AG20443 (cell line): ENCODE measurements around the gene POP4.
A peak's percentile ranks its signal among the peaks of the same experiment; 100 is the strongest.
"Not testable (repeated sequence)": the region's sequence is repeated elsewhere in the genome, so short reads cannot be mapped to it uniquely, and the experiment has no call there.

Source experiments
- DNase-seq: peaks from one replicate; pipeline ENCODE4 v3.0.0; 2012; ENCODE audit warnings: low spot score, mixed read lengths

The POP4 gene

DNA sequence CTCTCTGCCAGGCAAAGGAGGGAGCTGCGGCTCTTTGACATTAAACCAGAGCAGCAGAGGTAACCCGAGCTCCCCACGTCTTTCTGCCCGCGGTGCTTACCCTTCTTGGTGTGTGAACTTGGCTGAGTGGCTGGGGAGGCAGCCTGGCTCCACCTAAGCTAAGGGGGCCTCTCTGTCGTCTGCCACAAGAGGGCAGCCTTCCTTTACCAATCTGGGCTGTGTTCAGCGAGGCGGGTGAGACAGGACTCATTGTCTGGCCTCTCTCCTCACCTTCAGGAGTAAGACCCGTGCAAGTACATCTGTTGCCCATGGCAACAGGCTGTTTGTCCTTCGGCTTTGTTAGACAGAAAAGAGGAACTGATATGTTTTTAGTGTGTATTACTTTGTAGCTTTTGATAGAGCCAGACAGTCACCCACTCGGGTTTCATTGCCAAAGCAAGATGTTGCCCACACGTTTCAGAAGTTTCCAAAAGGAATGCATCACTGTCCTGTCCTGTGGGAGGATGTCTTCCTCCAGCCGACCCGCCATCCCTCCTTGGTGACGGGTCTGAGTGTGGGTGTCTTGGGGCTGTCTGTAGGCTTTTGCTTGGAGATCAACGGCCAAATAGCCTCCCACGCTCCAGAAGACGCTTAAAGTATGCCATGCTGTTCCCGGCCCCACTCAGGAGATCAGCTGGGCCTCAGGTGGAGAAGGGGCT is 4.6 kb downstream of the POP4 start:
- peak; percentile 93 for DNase-seq

DNA sequence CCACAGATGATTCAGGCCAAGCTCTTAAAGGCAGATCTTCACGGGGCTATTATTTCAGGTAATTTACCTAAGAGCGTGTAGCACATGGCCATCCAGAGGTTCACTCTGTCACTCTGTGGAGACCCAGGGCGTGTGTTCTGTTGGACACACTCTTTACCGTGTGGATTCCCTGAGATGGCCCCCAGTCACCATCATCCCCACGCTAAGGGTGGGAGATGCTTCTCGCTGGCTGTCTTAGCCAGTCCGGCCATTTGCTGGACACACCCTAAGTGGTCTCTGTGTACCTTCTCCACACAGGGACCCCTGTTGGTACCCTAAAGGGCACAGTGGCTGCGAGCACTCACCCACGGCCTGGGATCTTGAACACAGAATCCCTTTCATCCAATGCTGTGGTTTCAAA is 6.0 kb downstream of the POP4 start:
- DNase-seq, result no peak

DNA sequence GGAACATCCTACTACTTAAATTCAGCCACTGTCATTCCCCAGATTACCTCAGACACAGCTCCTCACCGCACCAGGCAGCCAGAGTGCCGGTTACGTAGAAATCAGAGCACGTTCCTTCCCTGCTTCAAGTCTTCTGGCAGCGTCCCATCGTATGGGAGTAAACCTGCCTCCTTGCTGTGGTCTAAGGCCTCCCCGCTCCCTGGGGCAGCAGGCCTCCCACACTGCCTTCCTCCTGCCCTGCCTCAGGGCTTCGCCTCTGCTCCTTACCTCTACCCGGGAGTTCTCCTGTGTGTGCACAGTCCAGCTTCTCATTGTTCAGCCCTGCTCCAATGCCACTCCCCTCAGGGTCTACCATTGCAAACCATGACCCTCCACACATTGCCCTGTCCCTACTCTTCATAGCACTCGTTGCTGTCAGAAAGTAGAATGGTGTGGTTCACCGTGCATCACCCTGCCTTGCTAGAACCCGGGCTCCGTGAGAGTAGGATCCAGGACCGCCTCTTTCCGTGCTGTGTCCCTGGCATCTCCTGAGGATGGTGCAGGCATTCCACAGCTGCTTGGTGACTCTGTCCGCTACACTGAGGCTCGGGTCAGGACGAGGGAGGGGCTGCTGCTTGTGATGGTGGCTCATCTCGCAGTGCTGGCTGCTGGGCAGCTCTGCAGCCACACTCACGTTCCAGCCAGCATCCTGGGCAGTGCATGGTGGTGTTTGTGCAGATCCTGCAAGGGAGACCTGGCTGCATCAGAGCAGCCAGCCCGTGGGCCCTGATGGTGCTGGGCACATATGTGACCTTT is 6.9 kb downstream of the POP4 start:
- DNase-seq, result no peak

DNA sequence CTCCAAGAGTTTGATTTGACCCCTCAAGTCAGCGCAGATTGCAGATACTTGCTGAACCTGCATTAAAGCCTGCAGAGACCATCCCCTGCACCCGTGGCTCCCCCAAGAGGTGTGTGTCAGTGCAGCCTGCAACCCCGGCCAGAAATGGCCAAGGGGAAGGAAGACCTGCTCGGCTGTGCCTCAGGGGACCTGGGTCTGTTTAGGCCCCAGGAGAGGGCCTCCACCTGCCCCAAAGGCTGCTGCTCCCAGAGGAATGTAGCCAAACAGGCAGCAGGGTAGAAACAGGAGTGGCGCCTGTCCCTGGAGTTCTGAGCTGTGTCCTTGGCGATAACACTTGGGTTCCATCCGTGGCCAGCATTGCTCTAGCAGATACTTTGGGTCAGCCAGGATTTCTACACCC is 8.0 kb downstream of the POP4 start:
- DNase-seq, result no peak

DNA sequence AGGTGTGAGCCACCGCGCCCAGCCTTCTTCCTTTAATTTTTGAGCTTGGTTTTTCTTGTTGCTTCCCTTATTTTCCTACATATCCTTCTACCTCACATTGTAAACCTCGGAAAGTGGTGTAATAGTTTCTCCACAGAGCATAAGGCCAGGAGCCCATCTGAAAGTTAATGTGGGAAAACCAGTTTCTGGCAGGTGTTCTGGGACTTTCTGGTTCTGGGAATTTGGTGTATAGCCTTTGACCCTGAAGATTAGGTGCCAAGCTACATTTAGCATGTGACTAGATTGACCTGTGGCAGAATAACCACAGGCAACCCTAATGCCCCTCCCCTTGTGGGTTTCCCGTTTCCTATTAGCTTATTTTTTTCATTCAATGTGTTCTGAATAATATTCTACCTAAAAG is 8.7 kb downstream of the POP4 start:
- DNase-seq, result no peak

DNA sequence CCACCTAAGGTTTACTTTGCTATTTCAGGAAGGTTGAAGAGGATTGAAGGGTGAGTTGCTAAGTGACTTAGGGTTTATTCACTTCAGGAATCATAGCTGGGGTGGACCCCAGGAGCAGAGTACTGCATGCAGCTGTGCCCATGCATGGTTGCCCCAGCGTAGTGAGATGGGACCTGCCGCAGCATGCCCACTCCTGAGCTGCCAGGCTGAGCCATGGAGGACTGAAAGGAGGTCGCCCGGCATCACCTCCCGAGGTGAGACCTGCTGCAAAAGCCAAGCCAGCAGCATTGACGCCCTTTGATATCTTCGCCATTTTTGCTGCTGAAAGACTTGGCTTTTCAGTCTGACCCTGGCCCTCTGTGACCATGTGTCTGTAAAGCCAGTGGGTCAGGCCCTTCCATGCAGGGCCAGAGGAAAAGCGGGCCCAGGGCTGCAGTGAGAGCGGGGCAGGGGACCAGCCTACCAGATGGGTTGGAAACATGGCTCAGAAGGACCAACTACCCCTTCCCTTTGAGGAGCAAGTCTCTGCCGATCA is 9.9 kb downstream of the POP4 start:
- no peak for DNase-seq

DNA sequence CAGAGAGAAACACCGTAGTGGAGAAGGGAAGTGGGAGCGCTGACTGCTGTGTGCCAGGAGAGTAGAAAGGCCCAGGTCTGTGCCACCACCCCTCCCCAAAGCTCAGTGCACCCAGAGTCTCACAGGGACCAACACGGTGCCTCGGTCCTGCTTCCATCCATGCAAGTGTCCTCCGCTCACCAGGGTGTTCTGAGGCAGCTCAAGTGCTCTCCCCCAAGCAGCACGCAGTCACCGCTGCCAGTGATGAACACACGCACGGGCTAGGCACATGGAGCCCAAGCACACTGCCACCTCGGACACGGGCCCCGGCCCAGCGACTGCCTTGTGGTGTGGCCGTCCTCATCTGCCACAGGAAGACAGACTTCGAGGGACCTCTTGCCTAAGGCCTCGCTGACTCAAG is 10.5 kb downstream of the POP4 start:
- no peak for DNase-seq

DNA sequence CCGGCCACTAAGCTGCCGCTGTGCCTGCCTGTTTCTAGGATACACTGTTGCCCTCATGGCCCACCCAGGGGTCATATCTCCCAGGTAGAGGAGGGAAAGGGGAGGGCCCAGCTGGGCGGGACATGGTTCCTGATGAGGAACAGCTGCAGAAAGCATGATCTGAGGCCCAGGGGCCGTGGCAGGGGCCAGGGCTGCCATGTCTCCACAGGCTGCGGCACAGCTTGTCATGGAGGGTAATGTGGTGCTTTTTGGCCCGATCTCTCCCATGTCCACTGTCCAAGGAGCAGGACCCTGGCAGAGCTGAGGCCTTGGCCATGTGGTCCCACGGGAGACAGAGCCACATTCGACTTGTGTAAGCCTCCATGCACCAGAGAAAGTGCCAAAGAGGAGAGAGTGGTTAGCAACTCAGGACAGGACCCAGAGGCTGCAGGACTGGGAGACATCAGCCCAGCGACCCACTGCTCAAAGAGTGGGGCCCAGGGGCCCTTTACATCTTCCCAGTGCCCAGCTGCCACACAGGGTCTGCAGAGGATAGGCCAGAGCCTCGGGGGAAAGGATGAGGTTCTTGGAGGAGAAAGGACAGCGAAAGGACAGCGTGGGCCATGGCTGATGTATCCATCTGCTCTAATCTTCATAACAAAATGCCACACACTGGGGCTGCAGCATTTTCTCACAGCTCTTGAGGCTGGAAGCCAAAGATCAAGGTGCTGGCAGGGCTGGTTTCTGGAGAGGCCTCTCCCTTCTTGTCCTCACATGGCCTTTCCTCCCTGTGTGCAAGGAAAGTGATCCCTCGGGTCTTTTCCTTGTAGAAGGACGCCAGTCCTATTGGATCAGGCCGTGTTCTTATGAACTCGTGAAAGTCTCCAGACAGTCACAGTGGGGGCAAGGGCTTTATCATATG is 11.5 kb downstream of the POP4 start:
- DNase-seq, result no peak

DNA sequence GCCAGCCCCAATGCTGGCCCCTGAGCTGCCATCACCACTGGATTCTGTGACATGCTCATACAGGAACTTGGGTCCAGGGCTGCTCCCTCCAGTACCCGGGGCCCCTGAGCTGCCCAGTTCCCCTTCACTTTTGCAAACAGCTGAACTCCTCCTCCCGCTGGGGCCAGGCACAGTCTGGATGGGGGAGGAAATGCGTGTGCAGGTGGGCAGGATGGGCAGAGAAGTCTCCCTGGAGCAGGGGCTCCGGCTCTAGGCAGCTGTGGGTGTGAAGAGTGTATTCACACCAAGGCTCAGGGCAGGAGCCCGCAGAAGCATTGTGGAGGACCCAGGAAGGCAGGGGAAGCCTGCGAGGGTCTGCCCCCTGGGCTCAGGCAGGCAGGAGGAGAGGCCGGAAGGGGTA is 12.4 kb downstream of the POP4 start:
- no peak for DNase-seq

DNA sequence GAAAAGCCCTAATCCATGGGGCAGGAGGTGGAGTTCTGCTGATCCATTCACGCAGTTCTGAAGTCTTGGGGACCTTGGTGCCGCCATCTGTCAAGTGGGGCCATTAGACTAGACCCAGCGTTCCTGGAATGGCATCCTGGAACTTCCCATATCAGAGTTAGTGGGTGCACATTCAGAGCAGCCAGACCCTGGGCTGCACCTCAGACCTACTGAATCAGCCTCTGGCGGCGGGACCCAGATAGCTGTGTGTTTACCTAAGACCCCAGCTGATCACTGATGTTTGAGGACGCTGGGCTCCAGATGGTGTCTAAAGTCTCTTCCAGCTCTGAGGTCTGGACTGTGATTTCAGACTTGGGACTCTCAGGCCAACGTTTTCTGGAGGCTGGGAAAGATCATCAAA is 12.8 kb downstream of the POP4 start:
- no peak for DNase-seq

DNA sequence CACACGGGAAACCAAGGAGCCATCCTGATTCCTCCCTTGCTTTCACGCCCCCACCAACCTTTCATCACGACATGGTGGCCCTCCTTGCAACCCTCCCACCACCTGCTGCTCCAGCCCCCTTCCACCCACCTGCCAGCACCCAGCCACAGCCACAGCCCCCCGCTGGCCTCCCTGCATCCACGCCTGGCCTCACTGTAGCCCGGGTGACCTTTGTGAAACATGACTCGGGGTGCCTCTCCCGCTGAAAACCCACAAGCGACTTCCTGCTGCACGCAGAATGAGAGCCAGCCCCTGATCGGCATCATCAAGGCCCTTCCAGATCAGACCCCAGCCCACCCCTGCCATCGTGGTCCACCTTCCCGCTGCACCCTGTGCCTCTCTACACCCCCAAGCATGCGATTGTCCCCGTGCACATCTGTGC is 14.9 kb downstream of the POP4 start:
- DNase-seq, result no peak

DNA sequence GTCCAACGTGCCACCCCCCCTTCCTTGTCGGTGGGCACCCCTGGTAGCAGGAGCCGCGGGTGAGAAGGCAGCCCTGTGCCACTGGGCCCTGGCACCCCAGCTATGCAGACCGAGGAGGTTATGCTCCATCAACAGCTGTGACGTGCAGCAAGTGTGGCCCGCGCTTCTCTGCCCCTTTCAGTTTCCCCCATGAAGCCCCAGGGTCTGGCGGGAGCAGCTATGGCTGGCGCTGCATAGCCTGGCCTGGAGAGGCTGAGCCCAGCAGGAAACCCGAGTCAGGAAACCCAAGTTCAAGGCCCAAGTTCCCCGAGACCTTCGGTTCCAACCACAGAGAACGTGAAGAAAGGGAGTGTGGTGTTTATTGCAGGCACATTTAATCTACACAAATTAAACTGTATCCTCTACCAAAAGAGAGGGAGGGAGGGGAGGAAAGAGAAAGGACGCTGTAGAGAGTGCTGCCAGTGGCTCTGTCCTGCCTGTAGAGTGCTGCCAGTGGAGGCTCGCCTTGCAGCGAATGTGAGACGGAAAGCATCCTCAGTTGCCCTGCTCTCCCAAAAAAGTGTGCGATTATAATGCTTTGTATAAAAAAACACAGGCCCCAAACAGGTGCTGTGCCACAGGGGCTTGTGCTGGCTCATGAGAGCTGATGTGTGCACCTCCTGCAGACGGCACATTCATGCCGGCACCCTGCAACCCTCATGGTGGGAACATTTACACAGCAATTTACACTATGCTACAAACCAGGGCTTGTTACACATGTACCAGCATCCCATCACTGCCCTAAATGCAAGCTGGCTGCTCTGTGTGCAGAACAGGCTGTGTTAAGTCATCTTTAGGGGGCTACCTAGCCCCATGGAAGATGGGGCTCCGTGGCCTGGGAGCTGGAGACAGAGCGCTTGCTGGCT is 16.3 kb downstream of the POP4 start:
- DNase-seq, result peak; percentile 67

DNA sequence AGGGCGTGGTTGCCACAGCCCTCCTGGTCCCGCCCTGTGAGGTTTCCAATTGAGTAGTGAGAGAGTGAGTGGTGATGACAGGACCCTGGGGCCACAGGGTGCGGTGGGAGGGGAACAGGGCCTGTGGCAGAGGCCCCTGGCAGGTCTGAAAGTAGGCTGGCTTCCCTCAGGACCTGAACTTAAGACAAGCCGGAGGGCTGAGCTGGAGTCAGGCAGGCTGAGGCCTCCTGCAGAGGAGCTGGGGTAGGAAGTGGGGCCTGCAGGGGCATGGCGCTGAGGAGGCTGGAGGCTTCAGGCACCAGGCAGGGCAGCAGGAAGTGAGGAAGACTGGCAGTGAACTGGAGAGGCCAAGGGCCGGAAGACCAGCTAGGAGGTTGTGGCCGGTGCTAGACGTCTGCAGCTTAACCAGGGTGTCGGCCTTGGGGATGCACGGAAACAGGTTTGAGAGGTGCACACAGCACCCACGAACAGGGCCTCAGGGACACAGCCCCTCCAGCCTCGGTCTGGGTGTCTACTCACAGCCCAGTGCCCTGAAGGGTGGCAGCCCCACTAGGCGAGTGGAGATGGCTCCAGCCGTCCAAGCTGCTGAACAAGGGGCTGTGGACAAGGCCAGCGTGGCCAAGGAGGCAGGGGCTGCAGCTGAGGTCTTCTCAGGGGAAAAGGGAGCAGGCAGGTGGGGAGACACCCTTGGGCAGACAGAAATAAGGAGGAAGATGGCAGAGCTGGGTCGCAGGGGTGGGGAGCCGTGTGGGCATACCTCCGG is 17.8 kb downstream of the POP4 start:
- DNase-seq, result no peak

DNA sequence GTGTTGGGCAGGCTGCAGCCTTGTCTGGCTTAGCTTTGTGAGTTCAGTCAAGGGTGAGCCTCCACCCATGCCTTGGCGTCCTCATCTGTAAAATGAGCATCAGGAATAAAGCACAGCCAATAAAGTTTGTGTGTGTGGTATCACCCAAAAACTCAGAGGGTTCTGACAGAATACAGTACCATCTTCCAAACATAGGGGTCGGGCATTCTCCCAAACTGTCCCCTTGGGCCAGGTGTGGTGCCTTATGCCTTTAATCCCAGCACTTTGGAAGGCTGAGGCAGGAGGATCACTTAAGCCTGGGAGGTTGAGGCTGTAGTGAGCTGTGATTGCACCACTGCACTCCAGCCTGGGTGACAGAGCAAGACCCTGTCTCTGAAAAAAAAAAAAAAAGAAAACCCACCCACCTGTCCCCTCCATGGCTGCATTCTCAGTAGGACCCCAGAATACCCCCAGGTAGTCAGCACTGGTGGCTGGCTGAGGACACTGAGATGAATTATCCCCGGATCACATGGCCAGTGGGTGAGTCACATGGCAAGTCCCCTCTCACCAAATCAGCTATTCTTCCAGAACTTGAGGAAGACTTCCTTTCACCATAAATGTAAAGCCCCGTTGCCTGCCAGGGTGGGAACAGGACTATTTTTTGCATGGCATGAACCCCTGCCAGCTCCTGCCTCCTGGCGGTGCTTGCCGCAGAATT is 18.6 kb downstream of the POP4 start:
- no peak for DNase-seq

DNA sequence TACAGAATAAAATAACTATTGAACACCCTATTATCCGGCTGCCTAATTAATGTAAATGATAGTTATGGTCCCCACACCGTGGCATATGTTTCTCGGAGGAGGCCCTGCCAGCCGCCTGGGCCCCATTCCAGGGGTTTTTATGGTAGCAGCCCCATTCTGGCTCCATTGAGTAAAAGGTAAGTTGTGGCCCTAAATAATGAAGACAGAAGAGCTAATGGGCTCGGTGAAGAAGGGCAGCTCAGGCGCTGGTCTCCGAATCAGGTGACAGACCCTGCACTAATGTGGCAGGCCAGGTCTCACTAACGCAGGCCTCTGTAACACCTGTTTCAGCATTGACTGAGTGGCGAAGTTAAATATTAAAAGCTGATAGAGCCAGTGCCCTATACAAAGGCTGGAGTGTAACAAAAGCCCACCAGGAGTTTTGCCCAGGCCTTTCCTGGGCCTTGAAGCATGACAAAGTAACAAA is 19.1 kb downstream of the POP4 start:
- DNase-seq, result no peak

DNA sequence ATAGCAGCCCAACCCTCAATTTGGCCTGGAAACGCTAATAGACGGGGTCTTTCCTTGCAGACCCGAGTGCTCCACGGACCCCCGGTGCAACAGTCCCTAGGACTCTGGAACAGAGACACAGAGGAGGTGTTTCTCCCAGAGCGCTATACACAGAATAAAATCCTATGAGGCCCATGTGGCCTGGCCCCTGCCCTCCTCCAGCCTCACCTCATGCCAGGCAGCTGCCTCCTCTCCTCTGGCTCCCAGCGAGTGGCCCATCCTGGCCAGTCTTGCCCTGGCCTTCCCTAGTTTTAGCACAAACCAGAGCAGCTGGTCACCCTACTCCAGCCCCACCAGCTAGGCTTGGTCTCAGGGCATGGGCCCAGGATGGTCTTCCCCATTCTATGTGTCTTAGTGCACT is 20.3 kb downstream of the POP4 start:
- no peak for DNase-seq

DNA sequence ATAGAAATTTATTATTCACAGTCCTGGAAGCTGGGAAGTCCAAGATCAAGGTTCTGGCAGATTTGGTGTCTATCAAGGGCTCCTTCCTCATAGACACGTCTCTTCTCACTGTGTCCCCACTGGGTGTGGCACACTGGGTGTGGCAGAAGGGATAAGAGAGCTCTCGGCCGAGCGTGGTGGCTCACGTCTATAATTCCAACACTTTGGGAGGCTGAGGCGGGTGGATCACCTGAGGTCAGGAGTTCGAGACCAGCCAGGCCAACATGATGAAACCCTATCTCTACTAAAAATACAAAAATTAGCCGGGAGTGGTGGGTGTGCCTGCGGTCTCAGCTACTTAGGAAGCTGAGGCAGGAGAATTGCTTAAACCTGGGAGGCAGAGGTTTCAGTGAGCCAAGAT is 20.7 kb downstream of the POP4 start:
- DNase-seq, result not testable (repeated sequence)

DNA sequence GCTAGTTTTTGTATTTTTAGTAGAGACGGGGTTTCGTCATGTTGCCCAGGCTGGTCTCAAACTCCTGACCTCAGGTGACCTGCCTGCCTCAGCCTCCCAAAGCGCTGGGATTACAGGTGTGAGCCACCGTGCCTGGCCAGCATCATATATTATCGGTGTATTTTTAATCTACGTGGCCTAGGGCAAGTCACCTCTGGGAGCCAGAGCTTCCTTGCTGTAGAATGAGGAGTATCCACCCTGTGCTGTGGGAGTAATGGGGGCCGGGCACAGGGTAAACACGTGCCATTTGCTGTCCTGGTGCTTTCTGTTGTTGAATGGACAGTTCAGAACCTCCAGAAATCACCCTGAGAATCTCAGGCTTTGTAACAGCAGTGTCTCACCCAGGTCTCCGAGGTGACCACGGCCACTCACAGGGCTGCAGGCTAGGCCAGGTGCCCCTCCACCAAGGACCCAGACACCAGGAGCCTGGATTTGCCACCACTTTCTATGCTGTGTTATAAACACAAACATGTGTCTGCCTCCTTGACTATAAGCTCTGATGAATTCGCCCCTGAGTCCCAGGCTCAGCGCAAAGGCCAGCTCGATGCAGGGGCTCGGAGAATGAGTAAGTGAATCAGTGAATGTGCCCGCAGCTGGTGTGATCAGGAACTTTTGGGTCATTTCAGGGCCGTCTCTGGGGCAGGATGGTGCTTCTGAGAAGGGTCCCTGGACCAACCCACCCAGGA is 22.7 kb downstream of the POP4 start:
- DNase-seq, result no peak

DNA sequence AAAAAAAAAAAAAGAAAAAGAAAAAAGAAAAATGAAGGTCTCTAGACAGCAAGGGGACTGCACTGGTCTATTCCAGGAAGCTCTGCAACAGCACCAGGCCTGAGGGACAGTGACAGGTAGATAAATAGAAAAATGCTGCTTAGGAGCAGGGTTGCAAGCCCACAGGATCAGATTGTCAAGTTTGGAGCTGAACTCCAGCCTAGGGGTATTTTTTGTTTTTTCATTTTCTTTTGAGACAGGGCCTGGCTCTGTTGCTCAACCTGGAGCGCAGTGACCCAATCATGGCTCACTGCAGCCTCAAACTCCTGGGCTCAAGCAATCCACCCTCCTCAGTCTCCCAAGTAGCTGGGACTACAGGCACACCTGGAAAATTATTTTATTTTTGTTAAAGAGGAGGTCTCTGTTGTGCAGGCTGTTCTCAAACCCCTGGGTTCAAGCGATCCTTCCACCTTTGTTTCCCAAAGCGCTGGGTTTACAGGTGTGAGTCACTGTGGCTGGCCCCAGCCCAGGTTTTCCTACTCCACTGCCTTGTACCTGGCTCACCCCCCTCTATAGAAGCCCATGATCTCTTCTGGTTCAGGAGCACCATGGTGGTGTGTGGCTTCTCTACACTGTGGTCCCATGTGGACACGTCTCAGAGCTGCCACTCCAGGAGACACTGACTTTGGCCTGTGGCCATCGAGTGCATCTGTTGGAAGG is 23.9 kb downstream of the POP4 start:
- DNase-seq, result no peak
